HTR-8/SVneo (cell line): ENCODE data around the gene GPC2.
A peak's percentile ranks its signal among the peaks of the same experiment; 100 is the strongest.
"Not testable (repeated sequence)": the region's sequence is repeated elsewhere in the genome, so short reads cannot be mapped to it uniquely, and the experiment has no call there.

Experiments used
- DNase-seq: peaks from one replicate; pipeline ENCODE4 v3.0.0; 2011; ENCODE audit warnings: low spot score, mixed read lengths; ENCODE audit not compliant: insufficient read length
- FAIRE-seq: peaks from 2 replicates; lab custom pipeline; 2011; peaks lifted over from hg19 to GRCh38; lab: Jason Lieb, UNC

GPC2 gene

GRCh38 chr7:100154651-100155491, 22.3 kb downstream of the GPC2 start:
- DNase-seq: no peak
- FAIRE-seq: no peak

- FAIRE-seq: no peak
These were observed 23.3 kb downstream of the GPC2 start for GRCh38 chr7:100153708-100154535.

GRCh38 chr7:100152937-100153666, 24.1 kb downstream of the GPC2 start:
- DNase-seq (no peak), FAIRE-seq (no peak)

More at GRCh38 chr7:100153708-100154535, 23.3 kb downstream of the GPC2 start:
- DNase-seq: no peak

- no peak for DNase-seq
- FAIRE-seq: no peak
These were observed 24.8 kb downstream of the GPC2 start for GRCh38 chr7:100152404-100152803.

GRCh38 chr7:100148559-100149328, 28.4 kb downstream of the GPC2 start, which contains the start of gene LAMTOR4:
LAMTOR4 (plus strand) TSS chr7:100148918; CDS start chr7:100148973, 55 bp downstream.
- FAIRE-seq: peak; percentile 97
- DNase-seq: peak; percentile 94

GRCh38 chr7:100148225-100148558, 29.0 kb downstream of the GPC2 start:
- DNase-seq (no peak), FAIRE-seq (no peak)

GRCh38 chr7:100147278-100147677, 29.9 kb downstream of the GPC2 start:
- DNase-seq (no peak), FAIRE-seq (no peak)

- FAIRE-seq, DNase-seq: not testable (repeated sequence)
These were observed 30.8 kb downstream of the GPC2 start for GRCh38 chr7:100146350-100146749.

GRCh38 chr7:100142461-100142860, 34.7 kb downstream of the GPC2 start:
- FAIRE-seq (no peak), DNase-seq (no peak)

- FAIRE-seq (no peak), DNase-seq (no peak)
These were observed 35.6 kb downstream of the GPC2 start for GRCh38 chr7:100141555-100141949.

GRCh38 chr7:100137851-100138760, 39.1 kb downstream of the GPC2 start:
- DNase-seq (no peak), FAIRE-seq (no peak)

- DNase-seq: peak; percentile 74
- FAIRE-seq: no peak
These were observed 44.5 kb downstream of the GPC2 start for GRCh38 chr7:100132697-100133151.

GRCh38 chr7:100132126-100132525, 45.1 kb downstream of the GPC2 start:
- no peak for FAIRE-seq
- no peak for DNase-seq

GRCh38 chr7:100130608-100131453, 46.4 kb downstream of the GPC2 start:
- peak; percentile 71 for DNase-seq
- no peak for FAIRE-seq

- not testable (repeated sequence) for DNase-seq, FAIRE-seq
These were observed 47.0 kb downstream of the GPC2 start for GRCh38 chr7:100130220-100130607.

GRCh38 chr7:100128637-100128963, 48.6 kb downstream of the GPC2 start:
- FAIRE-seq: no peak
- no peak for DNase-seq

- DNase-seq (peak; percentile 15), FAIRE-seq (no peak)
These were observed 49.1 kb downstream of the GPC2 start for GRCh38 chr7:100127866-100128636.
